ENCODE measurements around the gene FOXD3.

- TF ChIP-seq CTCF (IDR thresholded peaks at IDR 0.05) = no peak
- TF ChIP-seq POLR2A (IDR thresholded peaks at IDR 0.05) = no peak
- no peak for TF ChIP-seq EP300 (IDR thresholded peaks at IDR 0.05)
These were observed 21.6 kb downstream of the FOXD3 start for GRCh38 chr1:63343922-63344321.
